GM19025 (cell line): Measurements from ENCODE around the gene CTXND1.

Experiments
- ATAC-seq: cut with Tn5 transposase; IDR thresholded peaks from one replicate; pipeline ENCODE4 v1.9.1; 2021; ENCODE audit warnings: mild to moderate bottlenecking, low read depth, moderate library complexity; ENCODE audit not compliant: unreplicated experiment

The CTXND1 gene

DNA sequence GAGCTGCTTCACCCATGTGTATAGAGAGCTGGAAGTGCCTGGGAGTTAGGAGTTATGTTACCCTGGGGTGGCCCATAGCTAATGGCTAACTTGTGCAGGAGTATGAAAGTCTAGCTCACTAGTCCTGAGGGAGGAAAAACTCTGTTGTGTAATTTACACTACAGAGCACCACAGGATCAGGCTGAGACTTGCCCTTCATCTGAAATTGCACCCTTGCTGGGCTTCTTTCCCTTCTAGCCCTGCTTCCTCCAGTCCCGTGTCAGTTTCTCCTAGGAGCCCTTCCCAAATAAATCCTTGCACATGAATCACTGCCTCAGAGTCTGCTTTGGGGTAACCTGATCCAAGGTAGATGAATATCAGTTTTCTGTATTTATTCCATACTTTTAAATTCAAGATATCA is 40.0 kb downstream of the CTXND1 start:
- ATAC-seq = no peak

DNA sequence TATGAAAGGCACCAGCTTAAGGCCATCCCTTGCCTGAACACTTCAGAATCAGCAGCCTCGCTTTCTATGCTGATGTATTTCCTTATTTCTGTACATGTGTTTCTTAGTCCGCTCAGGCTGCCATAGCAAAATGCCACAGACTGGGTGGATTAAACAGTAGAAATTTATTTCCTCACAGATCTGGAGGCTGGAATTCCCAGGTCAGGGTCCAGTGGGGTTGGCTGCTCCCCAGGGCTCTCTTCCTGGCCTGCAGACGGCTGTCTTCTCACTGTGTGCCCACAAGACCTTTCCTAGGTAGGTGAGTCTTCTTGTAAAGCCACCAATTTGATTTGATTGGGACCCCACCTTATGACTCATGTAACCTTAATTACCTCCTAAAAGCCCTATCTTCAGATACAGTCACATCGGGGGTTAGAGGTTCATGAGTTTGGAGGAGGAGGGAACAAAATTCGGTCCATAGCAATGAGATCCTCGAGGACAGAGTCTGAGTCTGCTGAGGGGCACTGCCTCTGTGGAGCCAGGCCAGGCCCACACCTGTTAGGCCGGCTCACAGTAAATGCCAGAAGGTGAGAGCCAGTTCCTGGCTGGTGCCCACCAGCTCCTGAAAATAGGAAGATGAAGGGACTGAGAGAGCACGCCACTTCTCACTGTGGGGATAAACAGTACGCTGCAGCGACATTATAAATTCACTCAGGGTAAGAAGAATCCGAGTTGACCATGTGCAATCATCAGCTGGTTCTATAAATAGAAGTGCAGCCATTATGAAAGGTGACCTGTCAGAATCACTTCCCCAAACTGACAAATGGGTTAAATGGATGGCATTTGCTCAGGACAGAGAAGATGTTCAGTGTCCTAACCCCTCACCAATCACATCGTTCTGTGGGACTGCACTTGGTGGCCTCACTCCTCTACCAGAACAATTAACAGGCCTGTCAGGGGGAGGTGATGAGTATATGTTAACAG is 41.1 kb downstream of the CTXND1 start:
- ATAC-seq = no peak

DNA sequence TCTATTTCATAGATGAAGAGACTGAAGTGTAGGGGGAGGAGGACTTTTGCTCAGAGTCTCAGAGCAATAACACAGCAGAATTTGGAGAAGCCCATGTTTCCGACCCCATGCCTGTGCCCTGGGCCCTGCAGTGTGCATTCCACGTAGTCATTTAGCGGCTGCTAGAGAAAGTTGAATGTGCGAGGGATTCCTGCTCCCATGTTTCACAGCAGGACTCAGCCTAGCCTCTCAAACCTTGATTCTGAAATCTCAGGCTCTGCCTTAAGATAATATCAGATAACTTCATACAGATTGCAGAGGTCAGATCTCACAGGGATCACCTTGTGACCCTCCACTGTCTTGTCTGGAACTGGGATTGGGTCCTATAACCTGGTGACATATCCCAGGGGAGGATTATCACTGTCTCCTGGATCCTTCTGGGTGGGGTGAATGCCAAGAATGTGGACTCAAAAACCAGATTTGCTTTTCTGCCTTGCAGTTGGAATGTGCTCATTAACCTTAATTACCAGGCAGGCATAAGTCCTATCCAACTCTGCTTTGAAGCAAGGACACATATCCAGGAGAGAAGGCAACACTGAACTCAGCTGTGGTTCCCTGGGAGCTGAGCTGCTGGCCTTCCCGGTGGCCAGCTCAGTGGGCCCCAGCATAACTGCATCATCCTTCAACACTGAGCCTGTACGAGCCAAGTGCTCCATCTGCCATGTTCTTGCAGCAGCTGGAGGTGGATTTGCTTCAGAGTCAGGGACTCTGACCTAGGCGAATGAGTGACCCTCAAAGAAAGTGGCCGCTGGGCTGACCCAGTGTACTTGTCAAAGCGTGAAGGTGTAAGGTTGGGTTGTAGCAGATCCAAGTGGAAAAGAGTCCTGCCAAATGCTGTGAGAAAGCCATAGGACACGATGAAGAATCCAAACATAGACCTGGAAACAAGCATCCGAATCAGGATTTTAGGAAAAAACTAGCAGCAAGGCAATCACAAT is 43.0 kb downstream of the CTXND1 start:
- no peak for ATAC-seq

DNA sequence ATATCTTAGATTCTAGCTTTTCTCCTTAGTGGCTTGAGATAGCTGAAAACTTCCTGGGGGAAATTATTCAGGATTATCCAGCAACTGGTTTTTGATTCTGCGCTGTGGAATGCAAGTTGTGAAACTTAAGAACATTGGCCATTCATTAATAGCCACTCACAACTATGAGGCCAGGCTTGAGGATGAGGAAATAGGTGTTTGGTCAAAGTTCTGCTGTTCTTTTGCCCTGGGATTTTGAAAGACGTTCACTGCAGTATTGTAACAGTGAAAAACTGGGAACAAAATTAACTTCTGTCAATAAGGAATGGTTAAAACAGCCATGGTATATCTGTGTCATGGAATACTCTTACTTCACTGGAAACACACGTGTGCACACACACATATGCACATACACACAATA is 44.1 kb downstream of the CTXND1 start:
- ATAC-seq = no peak

DNA sequence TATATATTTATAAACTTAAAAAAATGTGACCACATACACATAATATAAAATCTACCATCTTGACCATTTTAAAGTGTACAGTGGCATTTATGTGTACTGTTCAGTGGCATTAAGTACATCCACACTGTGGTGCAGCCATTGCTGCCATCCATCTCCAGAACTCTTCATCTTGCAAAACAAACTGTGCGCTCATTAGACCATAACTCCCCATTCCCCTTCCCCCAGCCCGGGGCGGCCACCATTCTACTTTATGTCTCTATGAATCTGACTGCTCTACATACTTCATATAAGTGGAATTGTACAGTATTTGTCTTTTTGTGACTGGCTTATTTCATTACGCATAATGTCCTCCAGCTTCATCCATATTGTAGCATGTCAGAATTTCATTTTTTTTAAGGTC is 47.8 kb downstream of the CTXND1 start:
- no peak for ATAC-seq

DNA sequence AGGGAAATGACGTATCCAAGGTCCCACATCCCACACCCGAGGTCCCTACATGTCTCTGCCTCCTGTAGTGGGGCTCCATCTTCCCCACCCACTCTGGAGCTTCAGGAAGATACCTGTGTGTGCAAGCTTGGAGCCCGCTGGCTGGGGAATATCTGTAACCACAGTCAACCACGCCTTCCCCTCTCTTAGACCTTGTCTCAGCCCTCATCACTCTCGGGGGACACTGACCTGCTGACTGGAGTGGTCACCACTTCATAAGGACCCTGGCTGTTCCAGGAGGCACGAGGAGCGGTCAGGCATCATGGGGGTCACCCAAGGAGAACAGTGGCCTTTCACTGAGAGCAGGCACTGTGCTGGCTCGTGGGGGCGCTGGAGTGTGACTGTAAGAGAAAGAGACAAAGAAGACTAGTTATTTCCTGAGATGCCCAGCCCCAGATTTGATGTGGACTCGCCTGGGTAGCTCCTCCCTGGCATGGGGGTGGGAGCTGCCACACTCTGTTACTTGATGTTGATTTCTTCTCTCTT is 48.6 kb downstream of the CTXND1 start:
- ATAC-seq = no peak

DNA sequence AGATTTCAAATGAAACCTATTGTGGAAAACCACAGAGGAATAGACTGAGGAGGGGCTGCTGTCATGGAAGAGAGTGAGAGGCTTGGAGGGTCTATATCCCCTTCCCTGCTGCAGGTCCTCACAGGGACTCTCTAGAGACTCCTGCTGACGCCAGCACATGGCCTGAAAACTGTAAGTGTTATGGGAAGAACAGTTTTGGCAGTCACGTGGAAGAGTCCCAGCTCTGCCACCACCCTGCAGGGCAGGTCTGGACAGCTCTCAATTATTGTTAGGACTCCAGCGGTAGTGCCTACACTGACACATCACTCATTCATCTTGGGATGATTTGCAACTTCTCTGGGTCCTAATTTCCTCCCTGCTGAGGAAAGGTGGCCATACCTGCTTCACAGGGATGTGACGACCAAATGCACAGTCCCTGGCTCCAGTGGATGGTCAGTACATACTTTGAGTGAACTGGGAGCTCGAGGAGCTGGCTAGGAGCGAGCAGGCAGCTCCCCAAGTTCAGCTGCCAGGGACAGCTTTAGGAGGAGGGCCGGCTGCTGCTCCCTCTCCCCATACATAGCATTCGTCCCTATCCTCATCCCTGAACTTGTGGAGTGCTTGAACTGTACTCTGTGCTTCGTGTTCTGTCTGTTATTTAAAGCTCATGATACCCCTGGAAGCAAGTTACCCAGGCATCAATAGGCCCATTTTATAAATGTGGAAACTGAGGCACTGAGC is 49.2 kb downstream of the CTXND1 start:
- ATAC-seq = no peak

DNA sequence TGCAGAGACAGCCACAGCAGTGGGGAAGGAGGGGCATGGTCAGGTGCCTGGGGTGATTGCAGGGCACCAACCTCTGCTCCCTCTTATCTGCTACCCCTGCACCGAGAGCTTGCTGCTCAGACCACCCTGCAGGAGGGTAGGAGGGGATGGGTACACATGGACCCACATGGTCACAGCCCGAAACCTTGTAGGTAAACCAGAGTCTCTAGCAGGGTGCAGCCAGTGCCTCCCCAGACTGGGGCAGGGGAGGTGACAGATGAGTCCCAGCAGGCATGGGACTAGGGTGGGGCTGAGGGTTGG is 50.0 kb downstream of the CTXND1 start:
- no peak for ATAC-seq

DNA sequence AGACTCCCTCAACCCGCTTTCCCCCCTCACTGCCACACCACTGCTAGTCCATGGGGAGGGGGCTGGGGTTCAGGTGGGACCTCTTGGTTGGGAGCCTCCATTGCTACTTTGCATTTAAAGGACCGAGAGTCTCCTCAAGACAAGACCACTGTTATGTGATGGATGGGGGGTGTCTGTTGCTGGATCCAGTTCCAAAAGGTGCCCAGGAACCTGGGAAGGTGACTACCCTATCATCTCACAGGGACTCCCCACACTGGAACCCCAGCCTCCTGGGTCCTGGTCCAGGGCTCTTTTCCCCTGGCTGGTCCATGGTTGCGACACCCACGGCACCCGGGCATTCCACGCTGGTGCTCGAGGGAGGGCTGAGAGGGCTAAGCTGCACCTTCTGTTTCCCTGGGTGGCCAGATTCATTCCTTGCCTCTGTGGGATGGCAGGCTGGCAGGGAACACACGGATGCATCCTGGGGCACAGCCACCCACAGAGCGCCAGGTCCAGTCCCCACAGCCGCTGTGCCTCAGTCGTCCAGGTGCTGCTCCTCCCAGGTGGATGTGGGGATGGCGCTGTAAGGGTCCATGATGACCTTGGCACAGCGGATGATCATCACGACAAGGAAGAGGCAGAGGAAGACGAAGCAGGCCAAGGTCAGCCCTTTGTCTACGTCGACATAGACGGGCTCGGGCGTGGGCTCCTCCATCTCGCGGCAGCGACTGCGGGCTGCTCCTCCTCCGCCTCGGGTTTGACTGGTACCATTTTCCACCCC is 50.6 kb downstream of the CTXND1 start:
- ATAC-seq = no peak

DNA sequence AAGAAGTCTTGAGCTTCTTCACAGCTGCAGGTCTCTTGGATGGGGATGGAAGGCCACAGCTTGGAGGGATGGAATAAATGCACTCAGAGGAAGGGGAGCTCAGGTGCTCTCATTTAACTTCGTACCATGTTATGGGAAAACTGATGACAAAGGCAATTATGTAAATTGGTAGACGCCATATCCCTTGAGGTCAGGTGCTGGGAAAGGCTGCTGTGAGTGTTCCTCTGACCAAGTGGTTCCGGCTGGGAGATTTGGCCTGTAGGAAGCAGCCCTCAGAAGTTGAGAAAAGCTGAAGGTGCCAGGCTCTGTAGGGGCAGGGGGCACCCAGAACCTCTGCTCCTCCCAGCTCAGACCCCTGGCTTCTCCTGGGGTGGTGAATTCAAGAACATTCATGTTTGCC is 52.1 kb downstream of the CTXND1 start:
- ATAC-seq = no peak

DNA sequence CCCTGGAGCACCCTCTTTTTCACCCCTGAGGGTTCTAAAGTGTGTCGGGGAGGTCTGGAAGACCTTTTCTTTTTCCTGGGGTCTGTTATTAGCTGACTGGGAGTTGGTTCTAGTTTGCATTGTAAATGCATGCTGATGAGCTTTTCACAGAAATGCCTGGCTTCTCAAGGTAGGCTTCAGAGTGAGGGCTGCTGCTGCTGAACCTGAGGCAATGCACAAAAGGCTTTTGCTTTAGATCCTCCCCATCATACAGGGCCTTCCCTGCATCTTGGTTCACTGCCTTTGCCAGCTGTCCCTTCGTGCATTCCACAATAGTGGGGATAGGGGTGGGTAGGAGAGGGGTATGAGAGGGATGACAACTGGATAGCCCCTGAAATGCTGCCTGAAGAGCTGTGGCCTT is 52.6 kb downstream of the CTXND1 start:
- no peak for ATAC-seq

DNA sequence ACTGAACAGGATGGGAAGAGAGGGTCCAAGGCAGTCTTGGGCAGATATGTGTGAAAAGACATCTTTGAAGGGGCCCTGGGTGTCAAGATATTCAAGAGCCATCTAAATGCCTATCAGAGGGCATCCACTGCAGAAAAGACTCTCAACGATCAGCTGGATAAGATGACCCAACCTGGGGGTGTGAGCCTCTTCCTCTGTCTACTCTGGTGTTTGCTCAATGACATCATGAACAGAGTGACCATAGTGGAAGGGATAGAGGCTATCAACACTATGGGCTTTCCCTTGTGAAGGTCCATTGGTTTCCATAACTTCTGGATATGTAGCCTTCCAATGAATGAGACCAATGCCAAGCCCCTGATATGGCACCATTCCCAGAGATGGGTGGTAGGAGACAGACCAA is 57.1 kb downstream of the CTXND1 start:
- no peak for ATAC-seq

DNA sequence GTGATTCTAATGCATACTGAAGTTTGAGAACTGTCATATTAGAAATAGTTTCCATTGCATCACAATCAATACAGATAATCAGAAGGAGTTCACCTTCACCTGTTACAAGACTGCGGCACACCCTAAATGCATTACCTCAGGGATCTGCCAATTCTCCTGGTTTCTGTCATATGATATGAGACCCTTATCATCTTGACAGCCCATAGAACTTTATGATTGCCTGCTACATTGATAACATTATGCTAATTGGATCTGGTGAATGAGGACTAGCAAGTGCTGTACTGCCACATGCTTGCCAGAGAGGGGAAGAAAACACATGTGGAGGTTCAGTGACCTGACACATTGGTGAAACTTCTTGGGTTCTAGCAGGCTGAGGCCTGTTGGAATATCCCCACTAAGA is 57.8 kb downstream of the CTXND1 start:
- ATAC-seq = no peak

DNA sequence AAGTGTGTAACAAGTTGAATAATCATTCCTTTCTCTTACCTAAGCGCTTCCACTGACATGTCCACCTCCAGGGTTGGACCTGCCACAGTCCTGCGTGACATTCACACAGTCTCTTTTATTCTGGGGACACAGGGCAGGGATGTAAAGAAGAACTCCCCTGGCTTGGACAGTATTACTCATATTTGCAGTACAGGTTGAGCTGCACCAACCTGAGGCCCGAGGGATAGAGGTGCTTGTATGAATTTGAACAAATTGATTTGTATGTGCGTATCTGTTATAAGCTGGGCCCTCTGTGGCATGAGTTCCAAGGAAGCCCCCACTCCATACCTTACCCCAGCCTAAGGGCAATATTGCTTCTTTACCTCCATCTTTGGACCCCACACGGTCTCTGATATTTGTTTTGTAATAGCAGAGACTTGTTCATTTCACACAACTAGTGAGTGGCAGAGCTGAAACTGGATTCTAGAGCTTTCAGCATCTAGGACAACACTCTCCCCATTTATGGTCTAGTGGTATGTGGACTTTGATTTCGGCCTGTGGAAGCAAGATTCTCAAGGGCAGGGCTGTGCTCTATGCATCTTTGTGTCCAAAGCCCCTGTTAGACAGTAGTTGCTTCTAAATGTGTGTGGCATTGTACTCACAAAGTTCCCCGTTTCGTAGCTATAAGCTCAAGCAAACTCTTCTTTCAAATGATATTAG is 60.0 kb downstream of the CTXND1 start:
- no peak for ATAC-seq

DNA sequence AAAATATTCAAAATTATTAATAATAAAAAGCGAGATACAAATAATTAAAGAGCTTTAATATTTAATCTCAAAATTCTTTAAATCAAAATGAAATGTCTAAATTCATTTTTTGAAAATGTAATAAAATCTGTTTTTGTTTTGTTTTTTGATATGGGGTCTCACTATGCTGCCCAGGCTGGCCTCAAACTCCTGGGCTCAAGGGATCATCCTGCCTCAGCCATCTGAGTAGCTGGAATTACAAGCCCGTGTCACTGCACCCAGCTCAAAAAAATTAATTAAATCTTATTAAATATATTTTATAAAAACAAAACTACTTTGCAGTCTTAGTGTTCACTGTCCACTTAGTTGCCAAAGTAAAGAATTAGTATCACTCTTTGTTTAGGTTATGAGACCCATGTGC is 60.8 kb downstream of the CTXND1 start:
- no peak for ATAC-seq

DNA sequence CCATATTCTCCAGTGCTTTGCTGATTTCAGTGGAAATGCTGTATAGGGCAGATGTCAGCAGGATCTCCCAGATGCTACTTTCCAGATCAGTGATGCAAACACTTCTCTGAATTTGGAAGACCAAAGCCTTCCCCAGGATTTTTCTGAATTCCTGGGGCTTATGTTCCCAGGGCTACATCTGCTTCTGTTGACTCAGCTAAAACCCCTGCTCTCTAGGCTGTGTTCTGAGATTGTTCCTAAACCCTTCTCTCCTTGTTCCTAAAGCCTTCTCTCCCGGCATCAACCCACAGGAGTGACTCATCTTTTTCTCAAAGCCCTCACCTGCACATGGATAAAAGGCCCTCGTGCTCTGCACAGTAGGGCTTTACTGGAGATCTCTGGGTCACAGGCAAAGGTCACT is 63.8 kb downstream of the CTXND1 start:
- no peak for ATAC-seq

DNA sequence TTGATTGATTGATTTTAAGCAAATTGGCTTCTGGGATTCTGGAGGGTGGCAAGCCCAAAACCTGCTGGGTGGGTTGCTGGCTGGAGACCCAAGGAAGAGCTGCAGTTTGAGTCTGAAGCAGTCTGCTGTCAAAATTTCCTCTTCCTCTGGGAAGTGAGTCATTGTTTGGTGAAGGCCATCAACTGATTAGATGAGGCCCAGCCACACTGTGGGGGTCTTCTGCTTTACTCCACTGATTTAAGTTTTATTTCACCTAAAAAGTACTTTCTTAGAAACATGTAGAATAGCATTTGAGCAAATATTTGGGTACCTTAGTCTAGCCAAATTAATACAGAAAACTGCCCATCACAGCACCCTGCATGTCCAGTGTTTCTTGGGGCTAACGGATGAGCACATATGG is 65.4 kb downstream of the CTXND1 start:
- no peak for ATAC-seq

DNA sequence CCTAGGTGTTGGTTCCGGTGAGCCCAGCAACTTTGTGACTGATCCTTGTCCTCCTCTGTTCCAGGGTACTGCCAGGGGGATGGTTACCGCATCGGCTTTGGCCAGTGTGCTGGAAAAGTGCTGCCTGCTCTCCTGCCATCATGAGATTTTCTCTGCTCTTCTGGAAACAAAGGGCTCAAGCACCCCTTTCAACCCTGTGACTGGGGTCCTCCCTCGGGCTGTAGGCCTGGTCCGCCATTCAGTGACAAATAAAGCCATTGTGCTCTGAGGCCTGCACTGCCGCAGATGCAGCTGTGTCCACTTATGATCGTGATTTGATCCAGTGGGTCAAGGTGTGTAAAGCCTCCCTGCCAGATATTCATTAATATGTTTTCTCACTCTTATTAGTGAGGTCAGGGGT is 65.9 kb downstream of the CTXND1 start:
- ATAC-seq = no peak

DNA sequence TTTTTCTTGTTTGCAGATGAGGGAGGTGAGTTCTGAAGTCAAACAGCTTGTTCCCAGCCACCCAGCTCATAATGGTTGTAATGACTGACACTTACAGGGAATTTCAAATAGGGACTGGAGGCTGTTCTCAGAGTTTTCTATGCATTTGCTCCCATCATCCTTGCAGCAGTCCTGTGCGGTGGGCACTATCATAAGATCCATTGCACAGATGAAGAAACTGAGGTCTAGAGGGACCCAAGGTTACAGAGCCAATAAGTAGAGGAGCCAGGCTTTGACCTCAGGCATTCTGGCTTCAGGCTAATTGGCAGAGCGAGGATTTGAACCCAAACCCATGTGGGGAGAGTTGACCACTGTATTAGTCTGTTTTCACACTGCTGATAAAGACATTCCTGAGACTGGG is 66.9 kb downstream of the CTXND1 start:
- no peak for ATAC-seq
